NCI-H345 treated with DMSO at 0.1 percent for 48 hours (cell line): Measurements from ENCODE around the gene PTPN1.
"Not testable (repeated sequence)": the region's sequence is repeated elsewhere in the genome, so short reads cannot be mapped to it uniquely, and the experiment has no call there.

Experiments
- DNase-seq: peaks from one replicate; lab custom pipeline; 2025; ENCODE audit not compliant: unreplicated experiment; lab: John Stamatoyannopoulos, UW

Gene PTPN1

GRCh38 chr20:50587291-50587961 is 77.2 kb downstream of the PTPN1 start:
- DNase-seq = peak; percentile 99

GRCh38 chr20:50588034-50588736 is 78.0 kb downstream of the PTPN1 start:
- peak; percentile 95 for DNase-seq

- no peak for DNase-seq
These were observed 79.6 kb downstream of the PTPN1 start for GRCh38 chr20:50589548-50590347.

- DNase-seq = peak; percentile 44
These were observed 80.1 kb downstream of the PTPN1 start for GRCh38 chr20:50590348-50590664.

- DNase-seq = no peak
These were observed 81.2 kb downstream of the PTPN1 start for GRCh38 chr20:50591233-50591852.

- no peak for DNase-seq
These were observed 82.3 kb downstream of the PTPN1 start for GRCh38 chr20:50592282-50593004.

- no peak for DNase-seq
These were observed 82.8 kb downstream of the PTPN1 start for GRCh38 chr20:50593005-50593335.

GRCh38 chr20:50594231-50594590 is 84.0 kb downstream of the PTPN1 start:
- no peak for DNase-seq

GRCh38 chr20:50594591-50595432 is 84.6 kb downstream of the PTPN1 start:
- no peak for DNase-seq

- DNase-seq = no peak
These were observed 85.3 kb downstream of the PTPN1 start for GRCh38 chr20:50595433-50595895.

- no peak for DNase-seq
These were observed 86.0 kb downstream of the PTPN1 start for GRCh38 chr20:50595988-50596693.

GRCh38 chr20:50596694-50597021 is 86.5 kb downstream of the PTPN1 start:
- DNase-seq = no peak

GRCh38 chr20:50597406-50597969 is 87.3 kb downstream of the PTPN1 start:
- no peak for DNase-seq

- DNase-seq = no peak
These were observed 87.9 kb downstream of the PTPN1 start for GRCh38 chr20:50598074-50598473.

- DNase-seq = not testable (repeated sequence)
These were observed 88.6 kb downstream of the PTPN1 start for GRCh38 chr20:50598768-50599167.

GRCh38 chr20:50600281-50600895 is 90.2 kb downstream of the PTPN1 start:
- no peak for DNase-seq

- DNase-seq = no peak
These were observed 91.6 kb downstream of the PTPN1 start for GRCh38 chr20:50601511-50602431.
